NCI-H146 (cell line): Measurements from ENCODE around the gene UBFD1.
"Not testable (repeated sequence)": the region's sequence is repeated elsewhere in the genome, so short reads cannot be mapped to it uniquely, and the experiment has no call there.

ENCODE experiments used
- DNase-seq: peaks from one replicate; lab custom pipeline; 2025; lab: John Stamatoyannopoulos, UW

UBFD1 gene

DNA sequence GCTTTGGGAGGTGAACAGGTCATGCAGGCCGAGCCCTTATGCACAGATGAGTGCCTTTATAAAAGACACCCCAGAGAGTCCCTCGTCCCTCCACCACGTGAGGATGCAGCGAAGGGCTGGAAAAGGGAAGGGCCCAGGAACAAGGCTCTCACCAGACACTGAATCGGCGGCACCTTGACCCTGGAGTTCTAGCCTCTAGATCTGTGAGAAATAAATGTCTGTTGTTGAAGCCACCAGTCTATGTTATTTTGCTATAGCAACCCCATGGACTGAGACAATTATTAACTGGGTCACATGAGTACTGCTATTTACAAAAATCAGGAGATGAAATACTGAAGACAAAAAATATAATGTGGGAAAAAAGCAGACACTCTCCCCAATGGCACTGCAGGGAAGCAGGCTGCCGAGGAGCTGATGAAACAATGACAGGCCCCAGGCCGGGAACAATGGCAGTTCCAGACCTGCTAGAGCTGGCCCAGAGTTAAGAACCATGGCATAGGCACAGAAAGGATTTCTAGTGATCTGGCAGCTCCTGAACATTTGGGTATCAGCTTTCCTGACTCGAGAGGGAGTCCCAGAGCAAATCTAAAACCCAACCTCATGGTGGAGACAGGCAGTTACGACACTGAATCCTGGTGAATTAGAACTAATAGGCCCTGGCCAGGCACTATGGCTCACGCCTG is 29.4 kb upstream of the UBFD1 start:
- DNase-seq: no peak

DNA sequence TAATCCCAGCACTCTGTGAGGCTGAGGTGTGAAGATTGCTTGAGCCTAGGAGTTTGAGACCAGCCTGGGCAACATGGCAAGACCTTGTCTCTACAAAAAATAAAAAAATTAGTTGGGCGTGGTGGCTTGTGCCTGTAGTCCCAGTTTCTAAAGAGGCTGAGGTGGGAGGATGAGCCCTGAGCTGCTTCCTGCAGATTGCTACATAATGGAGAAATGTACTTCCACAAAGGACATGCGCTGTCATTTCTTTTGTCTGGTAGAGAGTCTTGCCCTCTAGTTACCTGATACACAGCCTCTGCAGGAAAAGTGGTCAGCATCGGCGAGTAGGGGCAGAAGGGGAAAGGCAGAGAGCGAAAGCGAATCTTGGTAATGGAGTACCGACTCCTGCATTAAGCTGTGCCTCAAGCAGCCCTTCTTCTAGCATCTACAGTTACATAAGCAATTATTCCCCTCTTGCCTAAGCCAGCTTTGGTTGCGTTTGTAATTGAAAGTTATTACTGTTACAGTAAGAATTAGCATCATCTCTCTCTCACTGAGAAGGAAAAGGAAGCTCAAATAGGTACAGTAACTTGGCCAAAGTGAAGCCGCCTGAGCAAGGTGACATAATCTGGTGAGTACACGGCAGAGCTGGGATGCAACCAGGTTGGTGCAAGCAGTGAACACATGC is 28.8 kb upstream of the UBFD1 start:
- no peak for DNase-seq

DNA sequence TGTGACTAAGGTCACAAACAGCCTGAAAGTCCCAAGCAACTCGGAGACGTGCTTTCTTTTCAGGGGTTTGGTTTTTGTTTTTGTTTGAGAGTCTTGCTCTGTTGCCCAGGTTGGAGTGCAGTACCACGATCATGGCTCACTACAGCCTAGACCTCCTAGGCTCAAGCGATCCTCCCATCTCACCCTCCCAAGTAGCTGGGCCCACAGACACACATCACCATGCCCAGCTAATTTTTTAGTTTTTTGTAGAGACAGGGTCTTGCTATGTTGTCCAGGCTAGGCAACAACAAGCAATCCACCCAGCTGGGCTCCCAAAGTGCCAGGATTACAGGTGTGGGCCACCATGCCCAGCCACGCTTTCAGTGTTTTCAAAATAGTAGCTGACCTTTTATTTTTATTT is 27.5 kb upstream of the UBFD1 start:
- no peak for DNase-seq

DNA sequence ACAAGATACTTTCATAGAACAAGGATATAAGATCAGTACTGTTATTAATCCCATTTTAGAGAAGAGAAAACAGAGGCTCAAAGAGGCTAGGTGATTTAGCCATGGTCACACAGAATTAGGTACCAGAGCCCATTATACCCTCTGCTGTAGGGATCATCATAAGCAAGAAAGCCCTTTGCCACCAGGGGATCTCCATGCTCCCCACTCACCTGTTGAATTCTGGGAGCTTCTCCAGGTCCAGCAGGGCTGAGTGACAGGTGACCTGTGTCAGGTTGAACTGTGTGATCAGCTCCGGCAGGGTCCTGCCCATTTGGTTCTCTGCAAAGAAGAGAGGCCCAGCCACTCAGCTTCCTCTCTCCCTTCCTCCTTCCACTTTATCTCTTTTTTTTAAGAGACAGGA is 25.1 kb upstream of the UBFD1 start:
- no peak for DNase-seq

DNA sequence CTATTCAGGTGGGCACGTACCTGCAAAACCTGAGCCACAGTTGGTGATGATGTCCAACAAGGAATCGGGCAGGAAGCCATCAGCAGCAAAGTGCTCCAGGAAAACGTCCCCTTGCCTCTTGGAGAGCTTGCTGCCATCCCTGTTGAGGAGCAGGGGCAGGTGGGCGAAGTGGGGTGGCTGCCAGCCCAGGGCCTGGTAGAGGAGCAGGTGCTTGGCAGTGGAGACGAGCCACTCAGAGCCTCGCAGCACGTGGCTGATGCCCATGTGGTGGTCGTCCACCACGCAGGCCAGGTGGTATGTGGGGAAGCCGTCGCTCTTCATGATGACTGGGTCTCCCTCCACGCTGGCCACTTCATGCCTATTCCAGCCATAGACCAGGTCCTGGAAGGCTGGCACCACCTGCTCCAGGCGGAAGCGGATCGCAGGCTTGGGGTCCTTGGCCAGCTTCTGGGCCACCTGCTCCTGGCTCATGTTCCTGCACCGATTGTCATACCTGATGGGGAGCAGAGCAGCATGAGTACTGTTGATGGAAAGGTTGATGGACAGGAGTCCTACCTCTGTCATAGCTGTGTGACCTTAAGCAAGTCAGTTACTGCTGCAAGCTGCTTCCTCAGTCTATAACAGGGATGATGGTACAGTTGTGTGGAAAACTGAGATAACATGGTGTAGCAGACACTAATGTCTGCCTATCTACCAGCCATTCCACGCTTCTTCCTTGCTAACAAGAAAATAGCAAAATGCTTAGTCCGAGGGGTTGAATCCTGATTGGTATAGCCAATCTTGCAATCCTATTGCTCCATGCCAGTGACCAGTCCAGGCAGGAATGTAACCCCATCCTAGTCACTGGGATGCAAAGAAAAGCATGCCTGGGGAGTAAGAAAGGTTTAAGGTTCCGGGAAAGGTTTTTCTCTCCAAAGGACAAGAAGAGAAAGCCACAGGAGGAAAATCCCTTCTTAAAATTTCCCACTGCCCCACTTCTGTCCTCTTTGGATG is 22.4 kb upstream of the UBFD1 start:
- DNase-seq: no peak

DNA sequence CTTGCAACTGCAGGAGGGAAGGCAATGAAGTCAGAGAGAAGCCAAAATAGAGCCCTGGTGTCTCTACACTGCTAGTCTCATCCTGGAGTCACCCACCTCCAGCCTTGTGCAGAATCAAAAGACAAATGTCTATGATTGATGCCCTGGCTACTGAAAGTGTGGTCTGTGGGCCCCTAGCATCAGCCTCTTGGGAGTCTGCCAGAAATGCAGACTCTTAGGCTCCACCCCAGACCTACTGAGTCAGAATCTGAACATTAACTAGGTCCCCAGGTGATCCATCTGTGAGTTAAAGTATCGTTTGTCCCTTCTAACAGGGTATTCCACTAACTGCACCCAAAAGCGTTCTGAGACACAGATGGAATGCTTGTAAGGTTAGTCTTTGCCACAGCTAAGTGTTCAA is 21.6 kb upstream of the UBFD1 start:
- DNase-seq: no peak

DNA sequence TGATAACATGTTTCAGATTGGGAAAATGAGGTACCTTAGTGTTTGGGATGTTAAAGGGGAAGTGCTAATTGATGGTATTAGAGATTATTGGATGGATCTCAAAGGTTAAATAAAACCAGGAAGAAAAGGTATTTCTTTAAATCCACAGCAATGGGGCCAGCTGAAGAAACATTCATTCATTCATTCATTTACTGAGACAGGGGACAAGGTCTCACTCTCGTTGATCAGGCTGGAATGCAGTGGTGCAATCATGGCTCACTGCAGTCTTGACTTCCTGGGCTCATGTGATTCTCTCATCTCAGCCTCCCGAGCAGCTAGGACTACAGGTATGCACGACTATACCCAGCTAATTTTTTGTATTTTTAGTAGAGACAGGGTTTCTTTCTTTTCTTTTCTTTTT is 20.1 kb upstream of the UBFD1 start:
- no peak for DNase-seq

DNA sequence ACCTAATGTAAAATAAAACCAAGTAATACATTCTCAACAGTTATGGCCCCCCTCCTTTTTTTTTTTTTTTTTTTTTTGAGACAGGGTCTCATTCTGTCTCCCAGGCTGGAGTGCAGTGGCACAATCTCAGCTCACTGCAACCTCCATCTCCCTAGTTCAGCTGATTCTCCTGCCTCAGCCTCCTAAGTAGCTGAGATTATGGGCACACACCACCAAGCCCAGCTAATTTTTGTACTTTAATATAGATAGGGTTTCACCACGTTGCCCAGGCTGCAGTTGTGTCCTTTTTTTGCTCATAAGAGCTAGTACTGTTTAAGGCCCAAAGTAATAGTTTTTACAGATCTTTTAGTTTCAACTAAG is 18.6 kb upstream of the UBFD1 start:
- DNase-seq: no peak

DNA sequence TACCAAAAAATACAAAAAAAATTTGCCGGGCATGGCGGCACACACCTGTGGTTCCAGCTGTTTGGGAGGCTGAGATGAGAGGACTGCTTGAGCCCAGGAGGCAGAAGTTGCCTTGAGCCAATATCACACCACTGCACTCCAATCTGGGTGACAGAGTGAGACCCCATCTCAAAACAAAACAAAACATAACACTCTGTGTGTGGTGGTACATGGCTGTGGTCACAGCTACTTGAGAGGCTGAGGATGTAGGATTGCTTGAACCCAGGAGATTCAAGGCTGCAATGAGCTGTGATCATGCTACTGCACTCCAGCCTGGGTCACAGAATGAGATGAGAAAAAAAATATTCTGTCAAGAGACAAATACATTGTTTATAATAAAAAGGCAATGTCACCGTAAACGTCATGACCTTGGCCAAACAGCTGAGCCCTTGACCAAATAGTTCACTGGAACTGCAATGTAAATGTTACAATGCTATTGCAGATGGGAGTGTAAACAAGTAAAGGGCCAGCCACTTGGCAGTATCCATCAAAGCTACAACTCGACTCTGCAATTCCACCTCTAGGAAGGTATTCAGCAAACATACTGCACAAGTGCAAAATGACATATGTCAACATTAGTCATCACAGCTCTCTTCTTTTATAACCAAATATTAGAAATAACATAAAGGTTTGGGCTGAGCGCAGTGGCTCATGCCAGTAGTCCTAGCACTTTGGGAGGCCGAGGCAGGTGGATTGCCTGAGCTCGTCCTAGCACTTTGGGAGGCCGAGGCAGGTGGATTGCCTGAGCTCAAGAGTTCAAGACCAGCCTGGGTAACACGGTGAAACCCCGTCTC is 17.3 kb upstream of the UBFD1 start:
- no peak for DNase-seq

DNA sequence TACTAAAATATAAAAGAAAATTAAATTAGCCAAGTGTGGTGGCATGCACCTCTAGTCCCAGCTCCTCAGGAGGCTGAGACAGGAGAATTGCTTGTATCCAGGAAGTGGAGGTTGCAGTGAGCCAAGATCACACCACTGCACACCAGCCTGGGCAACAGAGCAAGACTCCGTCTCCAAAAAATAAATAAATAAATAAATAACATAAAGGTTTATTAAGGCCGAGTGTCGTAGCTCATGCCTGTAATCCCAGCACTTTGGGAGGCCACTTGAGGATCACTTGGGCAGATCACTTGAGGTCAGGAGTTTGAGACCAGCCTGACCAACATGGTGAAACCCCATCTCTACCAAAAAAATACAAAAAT is 16.7 kb upstream of the UBFD1 start:
- DNase-seq: not testable (repeated sequence)

DNA sequence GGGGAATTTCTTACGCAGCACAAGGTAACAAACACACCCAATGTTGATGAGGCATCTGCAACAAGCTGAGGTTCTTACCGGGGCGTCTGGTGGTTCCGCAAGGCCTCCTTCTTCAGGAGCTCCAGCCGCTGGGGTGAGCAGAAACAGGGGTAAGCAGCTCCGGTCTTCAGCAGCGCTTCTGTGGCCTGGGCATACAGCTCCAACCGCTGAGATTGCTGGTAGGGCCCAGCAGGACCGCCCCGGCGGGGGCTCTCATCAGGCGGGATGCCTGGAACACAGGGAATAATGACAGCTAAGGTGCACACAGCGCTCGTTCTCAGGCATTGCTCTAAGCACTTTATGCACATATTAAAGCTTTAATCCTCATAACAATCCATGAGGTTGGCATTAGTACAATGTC is 13.1 kb upstream of the UBFD1 start:
- DNase-seq: no peak

DNA sequence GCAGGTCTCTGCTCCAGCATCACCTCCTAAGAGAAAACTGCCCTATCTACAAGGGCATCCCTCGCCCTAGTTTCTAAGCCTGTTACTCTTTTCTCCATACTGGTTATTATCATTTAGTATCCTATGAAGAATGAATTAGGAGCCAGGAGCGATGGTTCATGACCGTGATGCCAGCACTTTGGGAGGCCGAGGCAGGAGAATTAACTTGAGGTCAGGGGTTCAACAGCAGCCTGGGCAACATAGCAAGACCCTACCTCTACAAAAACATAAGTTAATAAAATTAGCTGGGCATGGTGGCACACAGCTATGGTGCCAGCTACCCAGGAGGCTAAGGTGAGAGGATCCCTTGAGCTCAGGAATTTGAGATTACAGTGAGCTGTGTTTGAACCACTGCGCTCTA is 7.6 kb upstream of the UBFD1 start:
- DNase-seq: no peak

DNA sequence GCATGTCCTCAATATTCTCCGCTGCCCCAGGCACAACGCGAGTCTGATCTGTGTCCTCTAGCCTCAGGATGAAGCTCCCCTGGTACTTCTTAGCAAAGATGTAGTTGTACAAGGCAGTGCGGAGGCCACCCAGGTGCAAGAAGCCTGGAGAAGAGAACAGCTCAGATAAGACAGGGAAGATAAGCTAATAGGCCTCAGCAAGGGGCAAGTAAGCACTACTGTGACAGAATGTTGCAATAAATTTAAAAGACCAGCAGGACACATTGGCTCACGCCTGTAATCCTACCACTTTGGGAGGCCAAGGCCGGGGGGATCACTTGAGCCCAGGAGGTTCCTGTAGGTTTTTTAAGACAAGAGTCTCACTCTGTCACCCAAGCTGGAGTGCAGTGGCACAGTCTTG is 5.4 kb upstream of the UBFD1 start:
- DNase-seq: no peak

DNA sequence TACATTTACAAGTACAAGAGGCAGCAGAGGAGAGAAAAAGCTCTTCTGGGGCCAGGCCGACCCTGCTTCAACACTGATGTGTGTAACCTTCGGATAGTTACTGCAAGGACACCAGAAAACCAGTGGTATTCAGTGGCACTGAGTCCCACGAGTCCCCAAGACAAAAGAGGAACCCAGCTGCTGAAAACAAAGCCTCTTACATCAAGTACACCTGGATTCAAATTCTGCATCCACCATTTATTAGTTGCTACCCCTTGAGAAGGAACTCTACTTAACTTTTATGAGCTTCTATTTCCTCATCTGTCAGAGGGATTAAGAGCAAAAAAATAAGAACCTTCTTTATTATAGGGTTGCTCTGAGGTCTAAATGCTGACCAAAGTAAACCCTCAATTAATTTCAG is 3.0 kb upstream of the UBFD1 start:
- no peak for DNase-seq

DNA sequence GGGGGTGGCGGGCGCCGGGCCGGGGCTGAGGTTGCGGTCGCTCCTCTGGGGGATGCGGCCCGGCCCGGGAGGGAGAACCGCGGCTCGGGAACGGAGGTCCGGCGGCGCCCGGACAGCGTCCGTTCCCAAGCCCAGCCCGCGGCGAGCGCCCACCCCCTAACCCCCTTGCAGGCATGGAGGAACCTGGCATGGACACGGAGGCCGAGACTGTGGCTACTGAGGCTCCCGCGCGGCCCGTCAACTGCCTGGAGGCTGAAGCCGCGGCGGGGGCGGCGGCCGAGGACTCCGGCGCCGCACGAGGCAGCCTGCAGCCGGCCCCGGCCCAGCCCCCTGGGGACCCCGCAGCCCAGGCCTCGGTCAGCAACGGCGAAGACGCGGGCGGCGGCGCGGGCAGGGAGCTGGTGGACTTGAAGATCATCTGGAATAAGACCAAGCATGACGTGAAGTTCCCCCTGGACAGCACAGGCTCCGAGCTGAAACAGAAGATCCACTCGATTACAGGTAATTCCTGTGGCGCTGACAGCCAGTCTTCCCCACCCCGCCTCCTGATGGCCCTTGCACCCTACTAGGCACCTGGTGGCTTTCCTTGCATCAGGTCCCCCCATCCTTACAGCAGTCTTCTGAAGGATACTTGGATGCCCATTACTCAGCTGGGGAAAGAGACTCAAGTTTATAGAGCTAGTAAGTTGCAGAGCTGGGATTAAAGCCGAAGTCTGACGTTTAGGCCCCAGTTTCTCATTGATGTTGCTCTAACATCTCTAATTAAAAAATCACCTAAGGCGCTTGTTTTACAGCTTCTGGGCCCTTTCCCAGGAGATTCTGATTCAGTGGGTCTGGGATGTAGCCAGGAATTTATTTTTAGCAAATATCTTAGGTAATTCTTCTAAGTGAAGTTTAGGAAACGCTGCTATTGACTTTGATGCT is 514 bp downstream of the UBFD1 start:
- peak; percentile 36 for DNase-seq

DNA sequence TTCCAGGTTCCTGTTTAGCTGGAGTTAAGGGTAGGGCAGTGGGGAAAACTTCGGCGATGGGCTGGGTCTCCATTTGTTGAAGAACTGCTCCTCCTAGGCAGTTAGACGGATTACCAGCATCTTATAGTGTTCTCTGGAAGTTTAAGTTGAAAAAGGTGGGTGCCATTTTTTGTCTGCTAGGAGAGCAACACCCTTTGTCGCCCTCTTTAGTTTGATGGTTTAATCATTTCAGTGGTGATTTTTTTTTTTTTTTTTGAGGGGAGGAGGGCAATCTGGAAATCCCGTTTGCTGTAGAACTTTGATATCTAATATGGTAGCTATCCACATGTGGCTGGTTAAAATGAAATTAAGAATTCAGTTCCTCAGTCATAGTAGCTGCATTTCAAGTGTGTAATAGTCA is 4.1 kb downstream of the UBFD1 start:
- DNase-seq: no peak

DNA sequence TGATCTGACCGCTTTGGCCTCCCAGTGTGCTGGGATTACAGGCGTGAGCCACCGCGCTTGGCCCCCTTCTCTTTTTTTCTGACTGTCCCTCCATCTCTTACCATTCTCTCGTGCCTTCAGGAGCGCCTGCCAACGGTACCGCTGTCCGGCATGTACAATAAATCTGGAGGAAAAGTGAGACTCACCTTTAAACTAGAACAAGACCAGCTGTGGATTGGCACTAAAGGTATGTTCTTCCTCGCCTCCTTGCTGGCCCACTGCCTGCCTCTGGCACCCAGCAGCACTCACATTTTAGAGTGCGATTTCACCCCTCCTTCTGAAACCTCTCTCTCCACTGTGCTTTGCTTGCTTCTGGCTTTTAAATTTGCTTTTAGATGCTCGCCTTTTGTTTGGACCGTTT is 5.0 kb downstream of the UBFD1 start:
- DNase-seq: no peak

DNA sequence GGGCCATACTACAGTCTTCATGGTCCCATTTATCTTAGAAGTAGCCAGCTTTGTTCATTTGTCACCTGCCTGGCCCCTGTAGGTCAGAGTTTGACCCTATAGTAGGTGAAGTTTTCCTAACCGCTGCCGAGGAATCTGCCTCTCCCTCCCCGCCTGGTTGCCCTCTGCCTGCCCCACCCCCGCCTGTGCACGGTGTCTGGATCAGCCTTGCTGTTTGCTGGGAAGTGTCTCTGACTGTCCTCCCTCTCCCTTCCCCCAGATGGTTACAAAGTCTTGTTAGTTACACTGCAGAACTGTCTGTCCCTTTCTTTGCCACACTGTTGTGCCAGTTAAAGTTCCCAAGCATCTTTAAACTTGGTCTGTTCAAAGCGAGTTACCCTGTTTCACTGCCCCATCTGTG is 5.7 kb downstream of the UBFD1 start:
- no peak for DNase-seq

DNA sequence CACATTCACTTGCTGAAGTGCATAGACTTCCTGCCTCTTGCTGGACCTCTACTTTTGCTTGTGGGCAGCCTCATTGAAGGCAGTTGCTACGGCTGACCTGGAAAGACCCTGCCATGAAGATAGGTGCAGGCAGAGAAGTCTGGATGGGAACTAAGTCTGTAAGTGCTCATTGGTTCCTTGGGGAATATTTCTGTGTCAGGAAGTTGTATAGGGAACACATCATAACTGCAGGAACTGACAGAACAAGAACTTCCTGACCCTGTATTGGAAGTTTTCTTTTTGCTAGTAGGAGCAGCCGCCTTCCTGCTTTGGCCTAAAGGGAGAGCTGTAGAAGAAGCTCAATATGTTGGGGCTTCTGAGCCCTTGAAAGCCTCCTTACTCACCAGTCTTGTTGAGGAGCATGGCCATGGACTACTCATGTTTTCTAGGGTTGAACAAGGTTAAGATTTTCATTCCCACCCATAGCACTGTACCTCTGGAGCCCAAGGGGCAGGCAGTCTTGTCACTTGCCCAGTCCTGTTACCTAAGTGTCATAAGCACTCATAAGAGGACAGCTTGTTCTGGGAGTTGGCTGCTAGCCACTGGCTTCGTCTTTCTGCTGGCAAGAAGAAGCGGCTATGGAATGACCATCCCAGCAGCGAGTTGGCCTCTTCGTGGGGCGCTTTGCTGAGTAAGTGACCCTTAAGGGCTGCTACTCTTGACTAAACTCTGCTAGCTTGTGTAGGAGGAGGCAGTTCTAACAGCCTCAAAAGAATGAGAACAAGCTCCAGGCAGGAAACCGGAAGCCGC is 7.2 kb downstream of the UBFD1 start:
- DNase-seq: no peak

DNA sequence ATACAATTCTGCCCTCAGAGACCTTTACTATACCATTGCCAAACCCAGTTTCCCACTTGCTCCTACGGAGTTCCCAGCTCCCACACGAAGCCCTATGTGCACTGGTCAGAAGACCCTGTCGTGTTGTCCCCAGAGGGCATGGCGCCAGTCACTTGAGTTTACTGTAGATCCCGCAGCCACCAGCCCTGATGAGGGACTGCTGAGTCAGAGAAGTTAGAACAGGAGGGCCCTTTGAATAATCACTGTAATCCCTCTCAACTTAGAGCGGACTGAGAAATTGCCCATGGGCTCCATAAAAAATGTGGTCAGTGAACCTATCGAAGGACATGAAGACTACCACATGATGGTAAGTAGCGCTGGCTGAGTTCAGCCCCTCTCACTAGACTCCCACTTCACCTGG is 9.2 kb downstream of the UBFD1 start:
- DNase-seq: no peak
